HT-29 (cell line): ENCODE results near the gene SCAF4. TPM values are rescaled to one million over a fixed set of nuclear protein-coding genes. Genes with fewer than 3 reads are reported as not detected.
"Not testable (repeated sequence)": the region's sequence is repeated elsewhere in the genome, so short reads cannot be mapped to it uniquely, and the experiment has no call there.

Source experiments
- DNase-seq: peaks from one replicate; pipeline ENCODE4 v3.0.0-alpha.2; 2015; ENCODE audit warnings: low spot score
- total RNA-seq: library from RNA; depleted of rRNA; stranded (reverse); fragments of >200 nt; shearing (Covaris generic); gene quantifications from 2 replicates; pipeline ENCODE4 v1.2.3, GENCODE V29; 2014; rRNA removed

The SCAF4 gene
- 7.6 and 7.9 TPM in 2 replicates for total RNA-seq

GRCh38 chr21:31731857-31732596, at the start of gene SCAF4:
Gene SCAF4 (minus strand): TSS chr21:31732118. CDS start chr21:31731692, 426 bp downstream.
- DNase-seq, result peak; percentile 77

GRCh38 chr21:31780944-31781343, 49.0 kb upstream of the SCAF4 start:
- DNase-seq, result peak; percentile 41

DNA sequence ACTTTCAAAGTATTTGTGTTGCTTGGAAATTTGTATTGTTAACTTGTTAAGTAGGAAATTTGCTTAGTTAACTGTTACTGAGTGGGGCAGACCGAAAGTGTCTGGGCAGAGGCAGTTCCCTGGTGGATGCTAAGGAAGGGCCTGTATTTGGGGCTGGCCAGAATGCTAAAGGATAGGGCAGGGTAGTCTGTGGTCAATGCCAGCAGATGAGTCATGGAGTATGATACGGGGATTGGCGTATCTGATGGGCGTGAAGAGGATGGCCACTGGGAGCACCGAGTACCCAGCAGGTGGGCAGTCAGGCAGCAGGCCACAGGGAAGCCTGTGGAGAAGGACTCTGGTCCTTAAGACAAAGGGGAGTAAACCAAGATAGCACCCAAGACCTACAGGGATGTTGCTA, 46.6 kb upstream of the SCAF4 start:
- DNase-seq, result no peak

DNA sequence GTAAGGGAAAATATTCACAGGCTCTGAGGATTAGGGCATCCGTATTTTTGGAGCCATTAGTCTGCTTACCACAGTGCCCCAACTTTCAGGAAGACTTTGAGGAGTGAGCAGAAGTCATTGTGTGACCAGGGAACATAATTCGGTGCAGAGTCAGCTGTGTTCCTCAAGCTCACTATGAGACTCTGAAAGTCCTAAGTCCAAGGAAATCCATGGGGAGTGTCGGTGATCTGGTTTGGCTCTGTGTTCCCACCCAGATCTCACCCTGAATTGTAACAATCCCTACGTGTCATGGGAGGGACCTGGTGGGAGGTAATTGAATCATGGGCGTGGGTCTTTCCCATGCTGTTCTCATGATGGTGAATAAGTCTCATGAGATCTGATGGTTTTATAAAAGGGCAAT, 45.9 kb upstream of the SCAF4 start:
- no peak for DNase-seq

DNA sequence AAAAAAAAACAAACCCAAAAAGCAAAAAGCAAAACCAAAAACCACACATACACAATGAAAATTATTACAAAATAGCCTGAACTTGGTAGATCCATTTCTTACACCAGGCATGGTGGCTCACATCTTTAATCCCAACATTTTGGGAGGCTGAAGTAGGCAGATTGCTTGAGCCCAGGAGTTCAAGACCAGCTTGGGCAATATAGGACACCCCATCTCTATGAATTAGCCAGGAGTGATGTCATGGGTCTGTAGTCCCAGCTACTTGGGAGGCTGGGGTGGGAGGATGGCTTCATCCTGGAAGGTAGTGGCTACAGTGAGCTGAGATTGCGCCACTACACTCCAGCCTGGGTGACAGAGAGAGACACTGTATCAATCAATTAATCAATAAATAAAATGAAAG, 42.1 kb upstream of the SCAF4 start:
- no peak for DNase-seq

DNA sequence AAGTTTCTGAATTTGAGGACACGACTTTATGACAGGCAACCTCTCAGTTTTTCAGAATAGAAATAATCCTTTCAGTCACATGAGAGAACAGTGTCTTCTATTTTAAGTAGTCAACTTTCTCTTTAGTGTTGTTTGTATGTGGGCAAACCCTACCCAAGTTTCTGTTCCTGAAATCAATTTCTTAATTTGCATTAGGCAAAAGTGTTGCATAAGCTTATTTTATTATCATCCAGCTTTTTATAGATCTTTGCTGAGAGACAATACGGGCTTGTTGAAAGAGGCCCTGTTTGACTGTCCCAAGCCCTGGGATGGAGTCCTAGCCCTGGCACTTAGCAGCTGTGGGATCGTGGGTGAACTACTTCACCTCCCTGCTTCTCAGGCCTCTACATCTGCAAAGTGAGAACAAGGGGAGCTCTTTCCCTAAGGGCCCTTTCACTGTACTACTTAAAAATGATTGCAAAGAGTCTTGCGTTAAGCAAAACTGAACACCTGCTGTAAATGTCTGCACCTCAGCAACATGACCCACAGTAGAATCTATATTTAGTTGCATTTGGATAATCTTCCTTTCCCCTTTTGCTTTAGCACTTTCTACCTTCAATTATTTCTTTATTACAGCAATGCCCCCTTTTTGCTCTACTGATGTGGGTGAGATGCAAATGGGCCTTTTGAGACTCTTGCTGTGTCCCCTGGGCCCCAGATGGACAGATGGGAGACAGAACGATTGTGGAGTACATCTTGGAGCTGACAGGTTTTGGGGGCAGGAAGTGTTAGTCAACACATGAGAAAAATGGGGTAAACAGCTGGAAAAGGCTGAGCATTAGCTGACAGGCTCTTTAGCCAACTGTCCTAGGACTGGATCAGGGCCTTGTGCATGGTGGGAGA, 41.0 kb upstream of the SCAF4 start:
- no peak for DNase-seq

DNA sequence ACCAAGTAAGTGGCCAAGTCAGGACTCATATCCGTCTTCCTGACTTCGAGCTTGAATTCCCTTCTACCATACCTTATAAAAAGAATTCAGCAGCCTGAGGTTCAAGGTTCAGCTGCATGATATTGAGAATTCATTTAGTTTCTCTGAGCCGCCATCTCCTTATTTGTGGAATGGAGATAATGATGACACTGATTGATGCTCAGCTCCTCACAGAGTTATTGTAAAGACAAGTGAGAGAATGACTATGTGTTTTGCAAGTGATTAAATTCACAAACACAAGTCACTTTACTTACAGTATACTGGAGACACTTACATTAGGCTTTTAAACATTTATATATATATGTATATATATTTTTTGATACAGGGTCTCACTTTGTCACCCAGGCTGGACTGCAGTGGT, 39.8 kb upstream of the SCAF4 start:
- no peak for DNase-seq

GRCh38 chr21:31768710-31769109, 36.8 kb upstream of the SCAF4 start:
- DNase-seq, result no peak

GRCh38 chr21:31766899-31767298, 35.0 kb upstream of the SCAF4 start:
- no peak for DNase-seq

GRCh38 chr21:31765850-31766249, 33.9 kb upstream of the SCAF4 start:
- not testable (repeated sequence) for DNase-seq

DNA sequence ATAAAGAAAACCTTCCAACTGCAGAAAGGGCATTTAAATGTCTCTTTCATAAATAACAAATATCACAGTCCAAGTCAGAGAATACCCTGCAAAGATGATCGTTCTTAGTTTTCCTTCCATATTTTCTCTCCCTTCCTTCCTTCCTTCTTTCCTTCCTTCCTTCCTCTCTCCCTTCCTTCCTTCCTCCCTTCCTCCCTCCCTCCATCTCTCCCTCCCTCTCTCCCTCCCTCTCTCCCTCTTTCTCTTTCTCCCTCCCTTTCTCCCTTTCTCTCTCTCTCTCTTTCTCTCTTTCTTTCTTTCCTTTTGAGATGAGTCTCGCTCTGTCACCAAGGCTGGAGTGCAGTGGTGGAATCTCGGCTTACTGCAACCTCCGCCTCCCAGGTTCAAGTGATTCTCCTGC, 29.0 kb upstream of the SCAF4 start:
- DNase-seq, result no peak

- DNase-seq, result no peak
These were observed 24.9 kb upstream of the SCAF4 start for GRCh38 chr21:31756787-31757186.

DNA sequence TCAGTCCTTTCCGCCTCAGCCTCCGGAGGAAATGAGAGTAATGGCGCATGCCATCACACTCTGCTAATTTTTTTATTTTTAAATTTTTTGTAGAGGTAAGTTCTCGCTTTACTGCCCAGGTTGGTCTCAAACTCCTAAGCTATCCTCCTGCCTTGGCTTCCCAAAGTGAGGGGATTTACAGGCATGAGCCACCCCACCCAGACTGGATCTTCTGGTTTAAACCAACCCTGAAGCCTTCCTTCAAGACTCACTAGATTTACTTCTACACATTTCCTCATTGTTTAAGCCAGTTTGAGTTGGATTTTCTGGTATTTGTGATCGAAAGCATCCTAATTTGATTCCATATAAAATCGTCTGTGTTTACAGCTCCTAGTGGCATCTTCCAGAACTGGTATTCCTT, 23.1 kb upstream of the SCAF4 start:
- DNase-seq, result no peak

DNA sequence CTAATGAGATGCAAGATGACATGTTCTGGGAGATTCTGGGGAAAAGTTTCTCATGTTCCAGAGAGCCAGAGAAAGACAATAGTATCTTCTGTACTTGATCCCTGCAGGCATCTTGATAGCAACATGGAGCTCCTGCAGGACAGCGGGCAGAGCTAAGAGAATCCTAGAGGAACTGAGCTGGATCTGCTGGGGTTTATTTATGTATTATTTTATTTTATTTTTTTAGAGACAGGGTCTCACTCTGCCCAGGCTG, 22.7 kb upstream of the SCAF4 start:
- DNase-seq, result no peak

DNA sequence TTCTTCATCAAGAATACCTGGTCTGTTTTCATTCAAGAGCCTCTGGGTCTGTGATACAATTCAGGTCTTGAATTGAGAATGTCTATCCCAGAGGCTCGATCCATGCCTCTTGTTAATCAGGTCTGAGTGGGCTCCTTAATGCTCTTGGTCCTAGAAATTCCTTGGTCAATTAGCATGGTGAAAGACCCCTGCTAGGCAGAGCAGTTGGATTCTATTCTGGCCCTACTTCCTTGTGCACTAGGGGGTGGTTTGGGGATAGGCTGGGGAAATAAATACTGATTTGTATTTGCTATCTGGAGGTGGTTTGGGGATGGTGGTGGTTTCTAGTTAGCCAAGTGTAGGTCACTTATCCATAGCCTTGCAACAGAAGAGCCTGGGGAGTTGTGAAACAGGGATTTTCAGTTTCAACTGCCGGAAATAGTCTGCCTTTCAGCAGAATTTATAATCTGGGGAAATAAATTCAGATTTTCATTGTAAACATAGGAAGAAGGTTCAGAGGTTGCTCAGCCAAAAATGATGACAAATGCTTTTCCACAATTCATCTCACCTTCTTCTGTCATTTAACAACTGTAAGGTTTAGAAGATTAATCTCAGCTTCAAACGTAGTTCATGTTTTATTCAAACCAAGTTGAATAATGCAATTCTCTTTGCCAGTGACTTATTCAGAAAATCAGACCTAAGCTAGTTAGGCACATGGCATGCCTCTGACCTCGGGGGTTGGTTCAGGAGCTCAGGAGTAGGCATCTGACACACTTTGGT, 22.2 kb upstream of the SCAF4 start:
- DNase-seq, result no peak

DNA sequence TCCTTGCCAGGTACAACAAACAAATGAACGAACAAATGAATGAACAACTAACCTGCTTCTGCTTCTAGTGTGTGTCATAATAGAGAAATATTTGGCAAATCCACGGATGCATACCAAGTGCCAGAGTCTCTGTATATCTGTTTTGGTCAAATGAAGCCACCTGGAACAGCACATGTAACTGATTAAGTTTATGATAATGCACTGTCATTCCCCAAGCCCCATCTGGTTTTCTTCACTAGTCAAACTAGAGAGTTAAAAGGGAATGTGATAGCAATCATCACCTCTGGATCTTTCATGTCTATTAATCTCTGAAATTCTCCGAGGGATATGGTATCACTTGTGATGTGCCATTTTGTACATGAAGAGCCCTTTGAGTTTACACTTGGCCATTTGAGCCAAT, 21.0 kb upstream of the SCAF4 start:
- DNase-seq, result no peak

GRCh38 chr21:31752352-31752751, 20.4 kb upstream of the SCAF4 start:
- DNase-seq, result no peak

GRCh38 chr21:31750843-31751242, 18.9 kb upstream of the SCAF4 start:
- DNase-seq, result no peak

DNA sequence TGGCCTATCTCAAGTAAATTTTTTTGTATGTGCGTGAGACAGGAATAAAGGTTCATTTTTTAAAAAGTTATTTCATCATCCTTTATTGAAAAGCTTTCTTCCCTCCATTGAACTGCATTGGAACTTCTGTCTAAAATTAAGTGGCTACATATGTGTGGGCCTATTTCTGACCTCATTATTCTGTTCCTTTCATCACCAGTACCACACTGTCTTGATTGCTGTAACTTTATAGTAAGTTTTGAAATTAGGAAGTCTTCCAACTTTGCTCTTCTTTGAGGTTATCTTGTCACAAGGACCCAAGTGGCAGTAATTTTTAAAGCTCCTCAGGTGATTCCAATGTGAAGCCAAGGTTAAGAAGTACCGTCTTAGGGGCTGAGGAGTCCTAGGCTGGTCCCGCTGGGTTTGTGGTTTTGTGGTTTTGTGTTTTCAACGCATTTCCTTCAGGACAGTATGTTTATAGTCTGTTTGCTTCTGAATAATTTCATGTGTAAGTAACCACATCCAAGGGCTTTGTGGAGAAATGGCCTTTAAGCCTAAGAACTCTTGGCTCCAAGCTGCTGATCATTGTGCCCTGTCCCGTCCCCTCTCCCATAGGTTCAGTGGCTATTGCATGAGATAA, 12.4 kb upstream of the SCAF4 start:
- DNase-seq, result no peak

- no peak for DNase-seq
These were observed 11.8 kb upstream of the SCAF4 start for GRCh38 chr21:31743712-31744111.

DNA sequence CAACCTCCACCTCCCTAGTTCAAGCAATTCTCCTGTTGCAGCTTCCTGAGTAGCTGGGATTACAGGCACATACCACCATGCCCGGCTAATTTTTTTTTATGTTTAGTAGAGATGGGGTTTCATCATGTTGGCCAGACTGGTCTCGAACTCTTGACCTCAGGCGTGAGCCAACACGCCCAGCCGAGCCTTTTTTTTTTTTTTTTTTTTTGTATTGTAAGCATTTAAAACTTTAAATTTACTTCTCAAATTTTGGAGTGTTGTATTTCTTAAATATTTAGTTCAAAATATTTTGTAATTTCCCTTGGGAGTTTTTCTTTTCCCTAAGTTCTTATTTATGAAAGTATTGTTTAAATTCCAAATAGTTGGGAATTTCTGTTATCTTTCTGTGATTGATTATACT, 9.2 kb upstream of the SCAF4 start:
- no peak for DNase-seq
